ENCODE measurements around the gene GATC.

Gene GATC

DNA sequence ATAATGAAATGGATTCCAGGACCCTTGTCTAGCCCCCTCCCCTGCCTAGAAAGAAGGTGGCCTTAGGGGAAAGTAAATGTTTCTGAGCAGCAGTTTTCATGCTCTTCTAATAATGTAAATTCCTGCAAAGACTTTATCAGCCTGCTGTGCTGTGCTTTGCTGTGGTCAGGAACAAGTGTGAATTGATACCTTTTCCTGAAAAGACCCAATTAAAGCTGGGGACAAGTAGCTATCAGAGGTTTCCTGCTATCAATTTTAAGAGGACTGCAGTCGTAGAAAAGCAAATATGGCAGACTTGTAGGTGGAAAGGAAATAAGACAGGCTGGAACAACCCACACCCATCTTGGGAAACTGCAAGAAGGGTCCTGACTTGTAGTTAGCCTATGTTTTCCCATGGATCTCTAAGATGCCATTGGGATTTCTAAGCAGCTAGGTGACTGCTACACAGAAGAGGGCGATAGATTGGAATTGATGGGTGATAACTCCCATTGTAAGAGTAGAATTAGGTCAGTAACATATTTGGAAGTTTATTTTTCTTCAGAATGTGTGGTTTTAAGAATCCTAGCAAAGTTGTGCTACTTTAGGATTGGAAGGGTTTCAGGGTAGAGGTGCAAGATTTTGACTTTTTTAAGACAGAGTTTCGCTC is 52.7 kb downstream of the GATC start:
- DNase-seq, result no peak

DNA sequence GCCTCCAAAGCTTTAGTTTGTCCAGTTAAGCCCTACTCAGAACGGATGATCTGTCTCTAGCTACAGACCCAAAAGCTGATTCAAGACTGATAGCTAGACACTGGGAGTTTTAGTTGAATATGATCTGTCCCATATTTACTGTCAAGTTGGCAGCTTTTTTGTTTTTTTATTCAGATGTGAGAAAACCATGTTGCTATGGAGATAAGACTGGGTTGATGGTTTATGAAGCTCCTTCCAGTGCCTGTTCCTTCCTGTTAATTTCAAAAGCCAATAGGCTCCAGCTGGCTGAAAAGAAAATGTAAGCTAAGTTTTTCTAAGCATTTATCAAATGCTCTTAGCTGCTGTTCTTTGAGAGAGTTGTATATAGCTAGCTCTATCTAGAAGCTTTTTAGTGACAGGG is 54.3 kb downstream of the GATC start:
- DNase-seq, result no peak

DNA sequence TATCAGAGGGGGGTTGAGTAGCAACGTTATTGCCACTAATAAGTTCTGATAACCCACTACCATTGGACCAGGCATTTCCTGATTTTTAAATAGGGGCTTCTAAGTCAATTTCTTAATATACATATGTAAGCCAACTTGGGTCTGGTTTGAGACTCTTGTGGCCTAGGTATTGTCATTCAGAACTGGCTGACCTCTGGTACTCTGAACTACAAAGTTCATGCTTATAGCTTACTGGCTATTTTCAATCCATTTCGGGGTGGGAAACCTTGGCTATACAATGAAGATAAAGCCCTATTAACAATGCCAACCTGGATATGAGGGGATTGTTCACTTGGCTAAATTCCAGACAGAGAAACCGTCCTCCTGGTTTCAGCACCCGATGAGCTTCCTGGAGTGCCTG is 58.3 kb downstream of the GATC start:
- no peak for DNase-seq

DNA sequence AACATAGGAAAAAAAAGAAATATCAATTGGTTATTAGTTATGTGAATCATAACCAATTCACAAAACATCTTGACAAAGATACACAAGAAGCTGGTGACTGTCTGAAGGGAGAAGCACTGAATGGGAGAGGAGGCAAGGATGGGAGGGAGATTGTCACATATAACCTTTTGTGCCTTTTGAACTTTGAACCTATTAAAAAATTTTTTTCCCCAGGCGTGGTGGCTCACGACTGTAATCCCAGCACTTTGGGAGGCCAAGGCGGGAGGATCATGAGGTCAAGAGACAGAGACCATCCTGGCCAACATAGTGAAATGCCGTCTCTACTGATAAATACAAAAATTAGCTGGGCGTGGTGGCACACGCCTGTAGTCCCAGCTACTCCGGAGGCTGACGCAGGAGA is 62.3 kb downstream of the GATC start:
- DNase-seq, result no peak

All from DMS 273 treated with DMSO at 0.1 percent for 48 hours (cell line).